ENCODE results near the gene CDH23.

GRCh38 chr10:71424496-71425194 is 27.9 kb downstream of the CDH23 start:
- TF ChIP-seq CTCF (IDR thresholded peaks at IDR 0.05; ENCODE audit: poor library complexity, severe bottlenecking) = no peak
- TF ChIP-seq TAF1 (IDR thresholded peaks at IDR 0.05; ENCODE audit: low read depth) = no peak
- no peak for TF ChIP-seq EZH2 (IDR thresholded peaks at IDR 0.05; ENCODE audit: borderline replicate concordance, insufficient read depth, low read length, poor library complexity, severe bottlenecking)
- no peak for TF ChIP-seq REST (IDR thresholded peaks at IDR 0.05; ENCODE audit: borderline replicate concordance)
- TF ChIP-seq SMC3 (conservative IDR thresholded peaks at IDR 0.05; ENCODE audit: poor library complexity) = no peak

Measured in neural cell (in vitro differentiated cells).